ENCODE data around the gene MT1F. TPM values are rescaled to one million over a fixed set of nuclear protein-coding genes. Genes with fewer than 3 reads are reported as not detected.

The MT1F gene
- total RNA-seq, 2 donors from 2014 or later, result 6.7 to 7.9 TPM

Other genes with a start within 250 kb of the MT1F start
- gene AMFR, start 232.4 kb upstream of the MT1F start, total RNA-seq, result 10 to 100 TPM; 78.6 to 94.4 TPM
- gene NUDT21, start 206.6 kb upstream of the MT1F start, total RNA-seq, result 10 to 100 TPM; 66.2 to 77.8 TPM
- gene OGFOD1, start 206.4 kb upstream of the MT1F start, total RNA-seq, result 10 to 100 TPM; 22.6 to 40.1 TPM
- 10 to 100 TPM; 39.4 to 55.0 TPM for gene BBS2, start 137.9 kb upstream of the MT1F start, total RNA-seq
- gene MT4, start 92.9 kb upstream of the MT1F start, total RNA-seq, result not detected
- gene MT3, start 68.4 kb upstream of the MT1F start, total RNA-seq, result 10 to 100 TPM in 1 of 2 donors, 1 to 10 TPM in 1; 8.2 to 11.5 TPM
- gene MT2A, start 49.4 kb upstream of the MT1F start, total RNA-seq, result 100 to 1,000 TPM; 147 to 411 TPM
- gene MT1E, start 32.2 kb upstream of the MT1F start, total RNA-seq, result 100 to 1,000 TPM in 1 of 2 donors, 10 to 100 TPM in 1; 84.7 to 114 TPM
- 10 to 100 TPM; 15.2 to 50.8 TPM for gene MT1M, start 25.3 kb upstream of the MT1F start, total RNA-seq
- gene MT1A, start 19.3 kb upstream of the MT1F start, total RNA-seq, result 100 to 1,000 TPM in 1 of 2 donors, 10 to 100 TPM in 1; 19.0 to 104 TPM
- not detected for gene MT1B, start 6.1 kb upstream of the MT1F start, total RNA-seq
- gene MT1G, start 10.1 kb downstream of the MT1F start, total RNA-seq, result 1 to 10 TPM; 3.6 to 5.1 TPM
- gene MT1H, start 11.9 kb downstream of the MT1F start, total RNA-seq, result not detected
- 100 to 1,000 TPM; 104 to 336 TPM for gene MT1X, start 24.5 kb downstream of the MT1F start, total RNA-seq
- 10 to 100 TPM; 29.9 to 38.6 TPM for gene NUP93, start 72.2 kb downstream of the MT1F start, total RNA-seq
- gene SLC12A3, start 207.2 kb downstream of the MT1F start, total RNA-seq, result not detected